WTC11 (cell line): ENCODE results near the gene FOXO3. TPM values are rescaled to one million over a fixed set of nuclear protein-coding genes. Genes with fewer than 3 reads are reported as not detected.

ENCODE experiments used
- ATAC-seq: fragments of 200-7000 bp; cut with Tn5 transposase; 2 replicates; pipeline ENCODE4 v1.10.0; 2021; ENCODE audit warnings: mild to moderate bottlenecking, moderate library complexity
- CTCF ChIA-PET: fragments of 300-600 bp; sonication (Branson Sonifier 250); formaldehyde crosslinking; loops from one replicate; lab custom pipeline; 2021; ENCODE audit warnings: antibody characterized with exemption; lab: Charles Lee
- POLR2A ChIA-PET: fragments of 350-600 bp; sonication (Branson Sonifier 250); formaldehyde crosslinking; loops from one replicate; lab custom pipeline; 2021; ENCODE audit warnings: antibody characterized with exemption; lab: Charles Lee
- DNase-seq: peaks from one replicate; pipeline ENCODE4 v3.0.0; 2021; ENCODE audit warnings: low spot score
- H3K27ac Mint-ChIP-seq: 2 replicates; pipeline ENCODE4 v1.8.0; 2021; ENCODE audit warnings: mixed read lengths
- H3K27me3 Mint-ChIP-seq: 2 replicates; pipeline ENCODE4 v1.8.0; 2021; ENCODE audit warnings: low read depth, mild to moderate bottlenecking, moderate library complexity, mixed read lengths
- H3K36me3 Mint-ChIP-seq: 2 replicates; pipeline ENCODE4 v1.8.0; 2021; ENCODE audit warnings: mixed read lengths
- H3K4me1 Mint-ChIP-seq: 2 replicates; pipeline ENCODE4 v1.8.0; 2022; ENCODE audit warnings: mixed read lengths
- H3K4me3 Mint-ChIP-seq: 2 replicates; pipeline ENCODE4 v1.8.0; 2021; ENCODE audit warnings: mild to moderate bottlenecking, moderate library complexity, mixed read lengths
- H3K9me3 Mint-ChIP-seq: 2 replicates; pipeline ENCODE4 v1.8.0; 2021; ENCODE audit warnings: mixed read lengths
- AFF4 ChIP-seq: sonication (generic); formaldehyde crosslinking; IDR thresholded peaks from 2 replicates; pipeline ENCODE4 v1.8.1; 2023; ENCODE audit warnings: mild to moderate bottlenecking, missing genetic modification reagents, borderline replicate concordance
- ATF6 ChIP-seq: sonication (generic); formaldehyde crosslinking; IDR thresholded peaks from 2 replicates; pipeline ENCODE4 v1.8.1; 2023; ENCODE audit warnings: mild to moderate bottlenecking, missing genetic modification reagents
- EMX1 ChIP-seq: fragments of 250-450 bp; sonication (Bioruptor Pico); IDR thresholded peaks from 2 replicates; pipeline ENCODE4 v1.8.0; 2021; ENCODE audit warnings: mild to moderate bottlenecking
- FOXP1 ChIP-seq: sonication (generic); formaldehyde crosslinking; IDR thresholded peaks from 2 replicates; pipeline ENCODE4 v1.8.0; 2022; ENCODE audit warnings: missing genetic modification reagents, mild to moderate bottlenecking, moderate library complexity, borderline replicate concordance
- SMAD4 ChIP-seq: sonication (generic); formaldehyde crosslinking; IDR thresholded peaks from 2 replicates; pipeline ENCODE4 v1.8.0; 2022; ENCODE audit warnings: mild to moderate bottlenecking, missing genetic modification reagents
- STAT6 ChIP-seq: sonication (generic); formaldehyde crosslinking; conservative IDR thresholded peaks from 2 replicates; pipeline ENCODE4 v1.8.1; 2023; ENCODE audit warnings: mild to moderate bottlenecking, low read depth, missing genetic modification reagents, moderate library complexity
- USF1 ChIP-seq: sonication (generic); formaldehyde crosslinking; IDR thresholded peaks from 2 replicates; pipeline ENCODE4 v1.8.0; 2022; ENCODE audit warnings: mild to moderate bottlenecking, missing genetic modification reagents
- ZNF232 ChIP-seq: sonication (generic); formaldehyde crosslinking; IDR thresholded peaks from 2 replicates; pipeline ENCODE4 v1.8.0; 2022; ENCODE audit warnings: mild to moderate bottlenecking, missing genetic modification reagents
- ZNF263 ChIP-seq: sonication (generic); formaldehyde crosslinking; IDR thresholded peaks from 2 replicates; pipeline ENCODE4 v1.8.1; 2022; ENCODE audit warnings: low read depth, mild to moderate bottlenecking, moderate library complexity, missing genetic modification reagents
- ZNF512 ChIP-seq: sonication (generic); formaldehyde crosslinking; IDR thresholded peaks from 2 replicates; pipeline ENCODE4 v1.8.1; 2022; ENCODE audit warnings: missing genetic modification reagents, borderline replicate concordance
- total RNA-seq: library from RNA; stranded (reverse); gene quantifications from 3 replicates; pipeline ENCODE4 v1.2.3, GENCODE V29; 2021
- TF ChIP-seq, protein P1 (sequence below): fragments of 250-450 bp; sonication (Bioruptor Pico); IDR thresholded peaks from 2 replicates; pipeline ENCODE4 v1.9.0; 2021; ENCODE audit warnings: mild to moderate bottlenecking, borderline replicate concordance
- TF ChIP-seq, protein P2 (sequence below): fragments of 200-600 bp; IDR thresholded peaks from 2 replicates; pipeline ENCODE4 v1.8.0; 2022; ENCODE audit warnings: antibody characterized with exemption
- TF ChIP-seq, protein P3 (sequence below): fragments of 250-450 bp; sonication (Bioruptor Pico); conservative IDR thresholded peaks from 2 replicates; pipeline ENCODE4 v1.9.0; 2021; ENCODE audit warnings: mild to moderate bottlenecking
- TF ChIP-seq, protein P4 (sequence below): sonication (generic); formaldehyde crosslinking; IDR thresholded peaks from 2 replicates; pipeline ENCODE4 v1.8.0; 2022; ENCODE audit warnings: mild to moderate bottlenecking, missing genetic modification reagents

FOXO3 gene
- total RNA-seq, 1 experiment from 2014 or later = 15.6 TPM

DNA sequence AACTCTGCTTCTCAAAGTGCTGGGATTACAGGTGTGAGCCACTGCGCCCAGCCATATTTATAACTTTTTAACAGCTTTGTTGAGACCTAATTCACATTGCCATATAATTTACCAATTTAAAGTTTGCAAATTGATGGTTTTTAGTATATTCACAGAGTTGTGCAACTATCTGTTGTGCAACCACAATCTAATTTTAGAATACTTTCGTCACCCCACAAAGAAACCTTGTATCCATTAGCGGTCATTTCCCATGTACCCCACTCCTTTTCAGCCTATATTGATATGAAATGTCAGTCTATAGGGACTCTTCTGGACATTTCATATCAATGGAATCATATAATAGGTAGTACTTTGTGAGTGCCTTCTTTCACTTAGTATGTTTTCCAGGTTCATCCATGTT is 55.8 kb downstream of the FOXO3 start:
- POLR2A ChIA-PET = no interaction called here
- peaks cover 10% of the 10 kb centered on the region for H3K36me3 Mint-ChIP-seq
- peaks cover 10% of the 10 kb centered on the region for H3K4me1 Mint-ChIP-seq
- H3K4me3 Mint-ChIP-seq = no peak overlapping the region
- ATAC-seq (no peak), DNase-seq (no peak)
- TF ChIP-seq ATF6 (CRISPR knock-in tag) = no peak
- TF ChIP-seq, protein P1, sequence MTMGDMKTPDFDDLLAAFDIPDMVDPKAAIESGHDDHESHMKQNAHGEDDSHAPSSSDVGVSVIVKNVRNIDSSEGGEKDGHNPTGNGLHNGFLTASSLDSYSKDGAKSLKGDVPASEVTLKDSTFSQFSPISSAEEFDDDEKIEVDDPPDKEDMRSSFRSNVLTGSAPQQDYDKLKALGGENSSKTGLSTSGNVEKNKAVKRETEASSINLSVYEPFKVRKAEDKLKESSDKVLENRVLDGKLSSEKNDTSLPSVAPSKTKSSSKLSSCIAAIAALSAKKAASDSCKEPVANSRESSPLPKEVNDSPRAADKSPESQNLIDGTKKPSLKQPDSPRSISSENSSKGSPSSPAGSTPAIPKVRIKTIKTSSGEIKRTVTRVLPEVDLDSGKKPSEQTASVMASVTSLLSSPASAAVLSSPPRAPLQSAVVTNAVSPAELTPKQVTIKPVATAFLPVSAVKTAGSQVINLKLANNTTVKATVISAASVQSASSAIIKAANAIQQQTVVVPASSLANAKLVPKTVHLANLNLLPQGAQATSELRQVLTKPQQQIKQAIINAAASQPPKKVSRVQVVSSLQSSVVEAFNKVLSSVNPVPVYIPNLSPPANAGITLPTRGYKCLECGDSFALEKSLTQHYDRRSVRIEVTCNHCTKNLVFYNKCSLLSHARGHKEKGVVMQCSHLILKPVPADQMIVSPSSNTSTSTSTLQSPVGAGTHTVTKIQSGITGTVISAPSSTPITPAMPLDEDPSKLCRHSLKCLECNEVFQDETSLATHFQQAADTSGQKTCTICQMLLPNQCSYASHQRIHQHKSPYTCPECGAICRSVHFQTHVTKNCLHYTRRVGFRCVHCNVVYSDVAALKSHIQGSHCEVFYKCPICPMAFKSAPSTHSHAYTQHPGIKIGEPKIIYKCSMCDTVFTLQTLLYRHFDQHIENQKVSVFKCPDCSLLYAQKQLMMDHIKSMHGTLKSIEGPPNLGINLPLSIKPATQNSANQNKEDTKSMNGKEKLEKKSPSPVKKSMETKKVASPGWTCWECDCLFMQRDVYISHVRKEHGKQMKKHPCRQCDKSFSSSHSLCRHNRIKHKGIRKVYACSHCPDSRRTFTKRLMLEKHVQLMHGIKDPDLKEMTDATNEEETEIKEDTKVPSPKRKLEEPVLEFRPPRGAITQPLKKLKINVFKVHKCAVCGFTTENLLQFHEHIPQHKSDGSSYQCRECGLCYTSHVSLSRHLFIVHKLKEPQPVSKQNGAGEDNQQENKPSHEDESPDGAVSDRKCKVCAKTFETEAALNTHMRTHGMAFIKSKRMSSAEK (CRISPR knock-in tag) = no peak
- TF ChIP-seq, protein P2, sequence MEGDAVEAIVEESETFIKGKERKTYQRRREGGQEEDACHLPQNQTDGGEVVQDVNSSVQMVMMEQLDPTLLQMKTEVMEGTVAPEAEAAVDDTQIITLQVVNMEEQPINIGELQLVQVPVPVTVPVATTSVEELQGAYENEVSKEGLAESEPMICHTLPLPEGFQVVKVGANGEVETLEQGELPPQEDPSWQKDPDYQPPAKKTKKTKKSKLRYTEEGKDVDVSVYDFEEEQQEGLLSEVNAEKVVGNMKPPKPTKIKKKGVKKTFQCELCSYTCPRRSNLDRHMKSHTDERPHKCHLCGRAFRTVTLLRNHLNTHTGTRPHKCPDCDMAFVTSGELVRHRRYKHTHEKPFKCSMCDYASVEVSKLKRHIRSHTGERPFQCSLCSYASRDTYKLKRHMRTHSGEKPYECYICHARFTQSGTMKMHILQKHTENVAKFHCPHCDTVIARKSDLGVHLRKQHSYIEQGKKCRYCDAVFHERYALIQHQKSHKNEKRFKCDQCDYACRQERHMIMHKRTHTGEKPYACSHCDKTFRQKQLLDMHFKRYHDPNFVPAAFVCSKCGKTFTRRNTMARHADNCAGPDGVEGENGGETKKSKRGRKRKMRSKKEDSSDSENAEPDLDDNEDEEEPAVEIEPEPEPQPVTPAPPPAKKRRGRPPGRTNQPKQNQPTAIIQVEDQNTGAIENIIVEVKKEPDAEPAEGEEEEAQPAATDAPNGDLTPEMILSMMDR = no peak
- no peak for TF ChIP-seq ZNF263 (CRISPR knock-in tag)
- TF ChIP-seq EMX1 (CRISPR knock-in tag) = no peak
- TF ChIP-seq, protein P3, sequence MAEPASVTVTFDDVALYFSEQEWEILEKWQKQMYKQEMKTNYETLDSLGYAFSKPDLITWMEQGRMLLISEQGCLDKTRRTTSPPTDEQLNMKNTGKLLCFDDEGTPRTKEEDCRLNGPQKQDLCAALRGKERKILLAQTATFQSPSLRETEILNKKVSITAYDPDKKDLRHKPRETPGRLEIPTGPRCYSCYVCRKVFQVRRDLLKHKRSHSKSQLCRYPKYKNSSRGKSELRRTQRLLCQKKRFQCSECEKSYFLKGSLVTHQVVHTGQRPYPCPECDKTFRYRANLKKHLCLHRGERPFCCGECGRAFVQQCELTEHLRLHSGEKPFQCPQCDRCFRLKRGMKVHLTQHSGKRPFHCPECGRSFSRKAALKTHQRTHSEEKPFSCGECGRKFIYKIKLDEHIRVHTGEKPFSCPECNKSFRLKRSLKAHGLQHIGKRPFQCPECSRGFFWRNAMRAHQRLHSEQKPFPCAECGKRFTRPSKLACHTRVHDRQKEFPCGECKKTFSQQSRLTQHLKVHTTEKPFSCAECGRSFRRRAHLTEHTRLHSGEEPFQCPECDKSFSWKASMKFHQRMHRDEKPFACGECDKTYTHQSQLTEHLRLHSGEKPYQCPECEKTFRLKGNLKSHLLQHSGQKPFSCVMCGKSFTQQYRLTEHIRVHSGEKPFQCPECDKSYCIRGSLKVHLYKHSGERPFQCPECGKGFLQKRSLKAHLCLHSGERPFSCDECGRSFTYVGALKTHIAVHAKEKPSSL (CRISPR knock-in tag) = no peak
- TF ChIP-seq FOXP1 (CRISPR knock-in tag) = no peak
- TF ChIP-seq, protein P4, sequence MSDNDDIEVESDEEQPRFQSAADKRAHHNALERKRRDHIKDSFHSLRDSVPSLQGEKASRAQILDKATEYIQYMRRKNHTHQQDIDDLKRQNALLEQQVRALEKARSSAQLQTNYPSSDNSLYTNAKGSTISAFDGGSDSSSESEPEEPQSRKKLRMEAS = no peak
- no peak for TF ChIP-seq ZNF232 (CRISPR knock-in tag)
- H3K9me3 Mint-ChIP-seq = peaks cover 14% of the 10 kb centered on the region
- CTCF ChIA-PET = no interaction called here
- H3K27ac Mint-ChIP-seq = no peak overlapping the region
- no peaks in the 10 kb centered on the region for H3K27me3 Mint-ChIP-seq

GRCh38 chr6:108616973-108617372 is 56.3 kb downstream of the FOXO3 start:
- ChIA-PET CTCF (no interaction called here), POLR2A (no interaction called here)
- no peak for DNase-seq
- Mint-ChIP-seq H3K4me1 (peaks cover 15% of the 10 kb centered on the region), H3K9me3 (peaks cover 10% of the 10 kb centered on the region), H3K27ac (no peak overlapping the region), H3K27me3 (no peaks in the 10 kb centered on the region), H3K4me3 (no peak overlapping the region), H3K36me3 (peaks cover 7% of the 10 kb centered on the region)
- no peak for ATAC-seq
- TF ChIP-seq SMAD4 (CRISPR knock-in tag) (no peak), ZNF232 (CRISPR knock-in tag) (no peak), AFF4 (CRISPR knock-in tag) (no peak), STAT6 (CRISPR knock-in tag) (no peak), ZNF512 (no peak), USF1 (no peak)
